ENCODE measurements around the gene ADNP2.

The ADNP2 gene

DNA sequence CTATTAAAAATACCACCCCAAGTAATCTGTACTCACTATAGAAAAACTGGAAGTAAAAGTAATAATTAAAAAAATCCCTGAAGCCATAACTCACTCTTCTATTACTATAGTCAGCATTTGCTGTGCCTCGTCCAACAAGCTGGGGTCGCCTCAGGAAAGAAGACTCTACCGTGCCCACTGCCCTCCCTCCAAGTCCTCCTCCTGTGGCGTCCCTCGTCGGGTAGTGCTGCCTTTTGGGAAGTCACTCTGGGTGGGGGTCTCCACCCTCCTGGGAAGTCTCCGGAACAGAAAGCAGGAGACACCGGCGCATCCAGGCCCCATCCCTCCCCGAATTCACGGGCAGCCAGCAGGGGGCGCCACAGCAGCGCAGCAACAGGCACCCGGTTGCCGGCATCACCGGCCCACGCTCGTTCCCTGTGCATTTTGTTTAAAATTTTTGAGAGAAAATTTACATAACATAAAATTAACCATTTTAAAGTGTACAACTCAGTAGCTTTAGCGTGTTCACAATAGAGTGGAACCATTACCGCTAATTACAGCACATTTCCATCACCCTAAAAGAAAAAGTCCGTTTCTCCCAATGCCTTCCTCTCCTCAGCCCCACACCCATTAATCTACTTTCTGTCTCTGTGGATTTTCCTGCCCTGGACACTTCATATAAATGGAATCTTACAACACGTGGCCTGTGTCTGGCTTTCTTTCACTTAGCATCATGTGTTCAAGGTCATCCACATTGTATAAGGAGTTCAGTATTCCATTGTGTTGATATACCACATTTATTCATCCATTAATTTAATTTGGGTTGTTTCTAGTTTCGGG is 62.2 kb downstream of the ADNP2 start:
- DNase-seq (ENCODE audit: low spot score) = peak; percentile 79

DNA sequence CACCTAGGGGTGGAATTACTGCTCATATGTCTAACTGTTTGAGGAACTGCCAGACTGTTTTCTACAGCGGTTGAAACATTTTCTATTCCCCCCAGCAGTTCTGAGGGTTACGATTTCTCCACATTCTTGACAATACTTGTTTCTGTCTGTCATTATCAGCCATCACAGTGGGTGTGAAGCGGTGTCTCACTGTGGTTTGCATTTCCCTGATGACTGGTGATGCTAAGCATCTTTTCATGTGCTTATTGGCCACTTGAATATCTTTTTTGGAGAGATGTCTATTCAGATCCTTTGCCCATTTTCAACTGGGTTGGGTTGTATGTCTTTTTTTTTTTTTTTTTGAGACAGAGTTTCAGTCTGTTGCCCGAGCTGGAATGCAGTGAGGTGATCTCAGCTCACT is 63.0 kb downstream of the ADNP2 start:
- DNase-seq (ENCODE audit: low spot score) = no peak

DNA sequence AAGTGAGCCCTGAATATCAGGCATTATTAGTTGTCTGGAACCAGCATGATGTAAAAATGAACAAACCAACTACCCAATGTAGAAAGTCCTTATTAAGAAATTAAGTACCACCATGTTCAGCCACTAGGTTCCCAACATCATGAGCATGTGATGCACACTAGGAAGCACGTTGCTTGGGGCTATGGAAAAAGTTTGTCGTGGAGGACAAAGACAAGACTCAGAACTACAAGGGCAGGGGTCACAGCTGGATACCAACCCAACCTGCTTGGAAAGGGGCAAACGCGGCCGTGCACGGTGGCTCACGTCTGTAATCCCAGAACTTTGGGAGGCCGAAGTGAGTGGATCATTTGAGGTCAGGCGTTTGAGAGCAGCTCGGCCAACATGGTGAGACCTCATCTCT is 64.0 kb downstream of the ADNP2 start:
- DNase-seq (ENCODE audit: low spot score) = no peak

GRCh38 chr18:80175451-80176204 is 66.6 kb downstream of the ADNP2 start:
- DNase-seq (ENCODE audit: low spot score) = no peak

DNA sequence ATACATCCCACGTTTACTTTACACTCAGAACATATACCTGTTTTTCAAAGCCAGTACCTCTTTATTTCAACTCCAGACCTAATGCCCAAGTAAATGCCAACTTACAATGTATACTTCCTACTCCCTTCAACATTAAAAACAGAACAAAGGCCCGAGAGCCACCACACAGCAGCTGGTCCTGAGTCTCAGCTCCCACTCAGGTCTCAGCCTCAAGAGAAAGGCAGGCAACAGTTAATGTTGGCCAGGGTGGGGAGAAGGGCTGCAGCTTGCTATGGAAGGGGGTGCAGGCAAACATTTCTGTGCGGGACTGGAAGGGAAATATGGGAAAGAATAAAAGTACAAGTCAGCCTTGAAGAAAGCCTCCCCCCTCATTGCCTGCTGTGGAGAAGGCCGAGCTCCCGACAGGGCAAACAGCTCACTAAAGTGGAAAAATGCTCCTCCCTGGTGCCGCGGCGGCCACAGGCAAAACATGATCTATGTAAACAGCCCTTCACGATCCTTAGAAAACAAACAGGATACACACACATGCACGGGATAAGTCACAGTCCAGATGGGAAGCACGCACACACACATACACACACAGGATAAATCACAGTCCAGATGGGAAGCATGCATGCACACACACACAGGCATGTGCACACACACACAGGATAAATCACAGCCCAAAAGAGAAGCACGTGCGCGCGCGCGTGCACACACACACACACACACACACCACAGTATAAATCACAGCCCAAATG is 67.4 kb downstream of the ADNP2 start:
- no peak for DNase-seq (ENCODE audit: low spot score)

- no peak for DNase-seq (ENCODE audit: low spot score)
Measured at GRCh38 chr18:80177128-80177527, 68.1 kb downstream of the ADNP2 start.

- no peak for DNase-seq (ENCODE audit: low spot score)
Measured at GRCh38 chr18:80178935-80179818, 70.1 kb downstream of the ADNP2 start.

DNA sequence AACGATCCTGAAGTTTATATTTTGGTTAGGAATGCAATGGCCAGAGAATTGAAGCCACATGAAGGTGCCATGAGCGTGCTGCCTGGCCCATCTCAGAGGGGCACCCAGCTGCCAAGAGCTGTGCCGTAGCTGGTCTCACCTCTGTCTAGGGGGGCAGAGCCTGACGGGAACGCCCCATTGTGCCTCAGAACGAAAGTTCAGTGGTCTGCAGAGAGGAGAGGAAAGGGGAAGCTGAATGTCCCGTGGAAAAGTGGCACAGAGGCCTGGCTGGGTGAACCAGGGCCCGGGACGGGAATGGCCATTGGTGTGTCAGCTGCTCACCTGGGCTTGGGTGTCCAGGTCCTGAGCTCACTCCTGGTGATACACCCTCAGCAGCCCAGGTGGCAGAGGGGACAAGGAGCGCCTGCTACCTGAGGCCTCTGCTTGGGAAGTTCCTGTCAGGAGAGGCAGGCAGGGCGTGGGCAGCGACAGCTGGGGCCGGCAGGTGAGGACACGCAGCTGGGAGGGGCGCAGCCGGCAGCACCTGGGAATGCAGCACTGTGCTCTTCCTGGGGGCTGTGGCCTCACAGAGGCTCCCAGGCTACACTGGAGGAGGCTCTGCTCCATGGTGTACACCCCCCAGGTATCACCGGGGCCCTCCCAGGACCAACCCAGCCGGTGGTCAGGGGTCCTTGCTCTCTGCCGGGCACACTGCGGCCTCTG is 70.9 kb downstream of the ADNP2 start:
- DNase-seq (ENCODE audit: low spot score) = no peak

- no peak for DNase-seq (ENCODE audit: low spot score)
Measured at GRCh38 chr18:80180778-80181564, 71.9 kb downstream of the ADNP2 start.

DNA sequence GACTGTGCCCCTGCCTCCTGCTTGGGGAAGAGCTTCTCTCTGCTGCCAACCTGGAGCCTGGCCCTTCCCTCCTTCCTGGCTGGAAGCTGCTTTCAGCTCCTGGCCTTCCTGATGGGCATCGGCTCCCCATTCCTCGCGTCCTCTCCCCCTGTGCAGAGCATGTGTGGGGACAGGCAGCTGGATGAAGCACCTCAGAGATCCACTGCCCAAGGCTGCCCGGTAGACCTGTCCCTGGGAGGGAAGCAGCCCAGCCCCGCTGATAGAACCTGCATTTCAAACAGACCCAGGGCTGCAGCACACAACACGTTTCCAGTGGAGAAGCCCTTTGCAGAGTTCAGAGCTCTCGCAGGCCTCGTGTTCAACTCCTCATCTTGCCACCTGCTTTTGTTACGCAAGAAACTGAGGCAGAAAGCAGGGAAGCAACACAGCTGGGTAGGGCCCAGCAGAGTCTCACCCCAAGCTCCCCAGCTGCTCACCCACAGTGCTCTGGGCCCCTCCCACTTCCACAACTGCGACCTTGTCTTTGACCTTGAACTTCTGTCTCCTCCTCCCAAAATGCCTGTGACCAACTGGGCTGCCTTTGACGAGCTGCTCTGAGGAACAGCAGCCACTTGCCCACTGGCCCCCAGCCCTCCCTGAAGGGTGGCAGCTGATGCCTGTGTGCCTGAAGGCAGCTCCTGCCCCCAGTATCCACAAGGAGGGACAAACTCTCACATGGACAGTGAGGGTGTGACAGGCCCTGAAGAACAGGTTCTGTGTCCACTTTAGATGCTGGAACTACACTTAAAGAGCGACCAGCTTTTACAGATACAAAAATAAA is 72.8 kb downstream of the ADNP2 start:
- DNase-seq (ENCODE audit: low spot score) = no peak

DNA sequence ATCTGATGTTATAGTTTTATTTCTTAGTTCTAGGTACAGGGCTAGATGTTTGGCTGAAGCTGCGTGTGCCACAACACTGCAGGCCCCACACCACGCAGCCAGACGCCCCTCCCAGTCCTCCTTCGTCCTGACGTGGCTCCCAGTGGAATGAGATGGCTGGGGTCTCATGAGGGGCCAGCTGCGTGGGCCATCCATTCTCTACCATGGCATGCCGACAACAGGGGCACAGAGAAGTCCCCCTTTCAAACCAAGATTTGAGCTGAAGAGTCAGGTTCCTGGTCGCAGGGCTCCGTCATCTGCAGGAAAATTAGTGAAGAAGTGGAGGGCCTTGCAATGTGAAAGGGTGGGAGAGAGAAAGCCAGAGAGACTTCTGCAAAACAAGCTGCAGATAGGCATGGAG is 73.8 kb downstream of the ADNP2 start:
- DNase-seq (ENCODE audit: low spot score) = no peak

- DNase-seq (ENCODE audit: low spot score) = no peak
Measured at GRCh38 chr18:80183273-80184050, 74.4 kb downstream of the ADNP2 start.

GRCh38 chr18:80184243-80184772 is 75.2 kb downstream of the ADNP2 start:
- no peak for DNase-seq (ENCODE audit: low spot score)

DNA sequence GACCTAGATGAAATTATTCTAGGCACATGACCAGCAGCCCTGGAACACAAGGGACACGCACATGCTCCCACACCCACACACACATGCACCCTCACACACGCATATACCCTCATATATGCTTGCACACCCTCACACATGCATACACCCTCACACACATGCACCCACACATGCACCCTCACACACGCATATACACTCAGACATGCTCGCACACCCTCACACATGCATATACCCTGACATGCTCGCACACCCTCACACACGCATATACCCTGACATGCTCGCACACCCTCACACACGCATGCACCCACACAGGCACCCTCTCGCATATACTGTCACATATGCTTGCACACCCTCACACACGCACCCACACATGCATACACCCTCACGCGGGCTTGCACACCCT is 76.5 kb downstream of the ADNP2 start:
- DNase-seq (ENCODE audit: low spot score) = no peak

DNA sequence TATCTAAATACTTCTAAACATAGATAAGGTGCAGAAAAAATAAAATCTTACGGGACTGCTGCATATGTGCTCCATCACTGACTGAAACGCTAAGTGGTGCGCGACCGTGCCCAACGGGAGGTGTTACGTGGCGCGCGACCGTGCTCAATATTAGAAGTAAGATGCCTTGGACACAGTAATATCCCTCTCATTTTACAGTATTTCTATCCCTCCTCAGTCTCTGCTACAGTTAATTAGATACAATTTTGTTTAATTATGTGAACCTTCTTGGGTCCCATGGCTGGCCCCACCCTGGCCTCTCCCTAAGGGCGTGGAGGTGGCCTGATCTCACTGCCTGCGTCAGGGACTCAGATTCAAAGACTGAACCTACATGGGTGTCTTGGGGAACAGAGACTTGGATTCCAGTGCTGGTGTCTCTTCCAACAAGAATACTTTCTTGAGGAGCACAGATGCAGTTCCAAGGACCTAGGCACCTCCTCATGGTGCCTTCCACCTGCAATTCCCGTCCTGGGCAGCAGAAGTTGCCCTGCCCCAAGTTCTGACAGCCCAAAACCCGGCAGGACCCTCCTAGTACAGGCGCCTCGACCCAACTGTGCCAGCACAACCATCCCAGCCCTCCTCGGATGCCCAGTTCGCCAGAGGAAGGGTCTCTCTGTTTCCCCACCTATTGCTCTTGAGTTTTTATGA is 79.0 kb downstream of the ADNP2 start:
- DNase-seq (ENCODE audit: low spot score) = no peak

DNA sequence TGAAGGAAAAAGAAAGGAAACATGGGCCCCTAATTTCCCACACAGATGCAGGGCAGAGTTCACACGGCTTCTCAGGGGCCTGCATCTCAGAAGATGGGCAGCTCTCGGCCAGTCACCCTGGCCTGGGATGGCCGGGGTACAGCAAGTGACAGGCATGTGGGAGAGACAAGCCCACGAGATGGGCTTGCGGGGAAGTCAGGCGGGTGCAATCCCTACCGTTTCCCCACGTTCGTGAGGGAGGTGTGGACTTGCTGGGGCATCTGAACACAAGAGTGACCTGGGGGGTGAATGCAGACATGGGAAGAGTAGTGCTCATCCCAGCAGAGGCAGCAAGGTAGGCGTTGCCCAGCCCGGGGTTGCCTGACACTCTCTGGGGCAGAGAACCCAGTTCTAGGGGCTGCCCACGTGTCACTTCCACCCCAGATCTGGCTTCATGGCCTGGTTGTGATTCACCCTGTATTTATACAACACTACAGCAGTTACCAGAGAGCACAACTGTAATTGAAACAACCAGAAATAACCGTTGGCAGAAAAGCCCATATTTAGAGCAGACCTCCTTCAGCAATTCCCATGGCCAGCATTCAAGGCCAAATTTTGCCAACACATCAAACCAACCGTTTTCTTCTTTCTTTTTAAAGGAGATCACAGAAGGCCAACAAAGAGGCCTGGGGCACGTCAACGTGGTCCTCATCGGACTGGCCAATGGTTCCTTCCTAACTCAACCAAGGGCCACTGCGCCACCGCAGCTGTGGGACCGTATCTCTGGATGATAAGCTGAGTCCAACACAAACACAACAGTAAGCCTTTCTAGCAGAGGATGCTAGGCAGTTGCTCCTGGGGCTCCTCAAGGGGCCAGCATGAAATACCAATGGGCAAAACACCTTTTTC is 79.8 kb downstream of the ADNP2 start:
- DNase-seq (ENCODE audit: low spot score) = no peak

GRCh38 chr18:80189531-80189865 is 80.4 kb downstream of the ADNP2 start:
- no peak for DNase-seq (ENCODE audit: low spot score)

Measured in hepatic stellate cell (primary cell).